Measurements from ENCODE around the gene TMEM101. TPM values are rescaled to one million over a fixed set of nuclear protein-coding genes. Genes with fewer than 3 reads are reported as not detected.

Gene TMEM101
- total and polyA plus RNA-seq, 2 of the 8 experiments (the other 6 are each of a cell fraction or from before 2014, with no cell fraction given): 16.1 to 44.7 TPM

DNA sequence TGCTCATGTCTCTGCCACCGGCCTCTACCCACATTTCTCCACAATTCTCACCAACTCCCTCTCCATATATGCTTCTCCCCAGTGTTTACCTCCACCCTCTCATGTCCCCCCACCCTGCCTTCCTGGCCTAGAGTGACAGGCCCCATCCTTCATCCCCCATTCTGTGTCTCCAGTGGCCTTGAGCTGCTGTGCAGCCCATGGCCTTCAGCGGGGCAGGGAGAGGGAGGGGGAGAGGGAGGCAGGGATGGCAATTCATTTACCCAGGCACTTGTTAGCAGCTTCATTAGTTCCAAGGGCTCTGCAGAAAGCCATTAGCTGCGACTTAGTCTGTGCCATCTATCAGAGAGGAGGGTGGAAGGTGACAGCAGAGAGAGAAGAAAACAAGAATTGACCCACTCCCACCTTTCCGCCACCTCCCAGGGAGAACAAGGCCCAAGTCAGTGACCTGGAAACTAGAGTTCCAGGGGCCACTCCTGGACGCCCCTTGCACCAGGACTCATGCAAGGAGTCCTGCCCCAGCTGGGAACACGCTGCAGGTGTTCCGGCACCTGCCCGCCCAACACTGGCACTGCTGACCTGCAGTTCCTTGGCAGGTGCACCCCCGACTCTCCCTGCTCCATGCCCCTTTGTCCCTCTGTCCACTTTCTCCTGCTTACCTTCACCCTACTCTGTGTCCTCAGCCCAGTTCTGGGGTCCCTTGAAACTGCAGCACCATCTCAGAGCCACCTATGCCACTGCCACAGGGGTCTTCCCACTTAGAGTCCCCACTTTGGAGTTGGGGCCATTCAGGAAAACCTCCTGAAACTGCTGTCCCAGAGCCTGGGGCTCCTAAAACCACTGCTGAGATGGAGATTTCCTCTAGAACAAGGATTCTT lies 37.6 kb downstream of the TMEM101 start:
- Histone ChIP-seq H3K4me2 (ENCODE audit: insufficient read depth in 1 of 2, low read depth in 2 of 2, low read length in 2 of 2) (no peak overlapping the region), H3K27ac (ENCODE audit: low read depth, low read length) (no peak overlapping the region), H3K27me3 (replicated peaks in 1 of 4; ENCODE audit: control insufficient read depth in 3 of 4, extremely low read depth in 1 of 4, insufficient read depth in 3 of 4, low read length in 3 of 4) (no peaks in the 10 kb centered on the region; a peak in 1 of 7 replicates), H2AK5ac (ENCODE audit: low read depth, low read length) (no peak overlapping the region), H2BK120ac (replicated peaks; ENCODE audit: low read depth, low read length) (no peak overlapping the region), H2BK15ac (ENCODE audit: low read length) (no peak overlapping the region), H3K79me1 (ENCODE audit: low read depth, low read length) (no peaks in the 10 kb centered on the region), H4K91ac (replicated peaks; ENCODE audit: insufficient read length, low read length) (no peak overlapping the region), H2BK20ac (ENCODE audit: low read length) (no peak overlapping the region), H3K4me1 (replicated peaks in 1 of 4; ENCODE audit: control insufficient read depth in 3 of 4, insufficient read depth in 4 of 4, low read length in 3 of 4) (no peaks in the 10 kb centered on the region), H4K20me1 (replicated peaks in 1 of 2; ENCODE audit: control insufficient read depth in 1 of 2, insufficient read depth in 2 of 2, low read length in 2 of 2) (no peaks in the 10 kb centered on the region), H4K8ac (ENCODE audit: extremely low read depth, insufficient read depth, low read length) (peak overlapping the region; percentile 25; the same call in 1 of the 2 replicates), H2BK12ac (ENCODE audit: low read depth, low read length) (no peak overlapping the region), H3K36me3 (ENCODE audit: control insufficient read depth in 2 of 4, insufficient read depth in 4 of 4, low read length in 3 of 4) (no peaks in the 10 kb centered on the region), H3K9me3 (ENCODE audit: insufficient read depth in 2 of 2, low read depth in 1 of 2, low read length in 1 of 2) (no peaks in the 10 kb centered on the region), H2BK5ac (ENCODE audit: low read depth, low read length) (no peak overlapping the region), H3K23me2 (ENCODE audit: low read depth, low read length) (no peaks in the 10 kb centered on the region), H3K56ac (replicated peaks; ENCODE audit: insufficient read length, low read depth, low read length) (no peak overlapping the region), H3K14ac (ENCODE audit: insufficient read length) (no peak overlapping the region), H3K4me3 (ENCODE audit: extremely low read depth in 1 of 4, insufficient read depth in 2 of 4, low read depth in 3 of 4, low read length in 4 of 4) (no peak overlapping the region), H4K5ac (ENCODE audit: insufficient read length, low read depth, low read length) (no peak overlapping the region), H3K4ac (replicated peaks; ENCODE audit: insufficient read length, low read depth, low read length) (no peak overlapping the region), H3K79me2 (ENCODE audit: control insufficient read depth in 1 of 2, insufficient read depth in 2 of 2, low read length in 2 of 2) (no peaks in the 10 kb centered on the region), H3K23ac (ENCODE audit: insufficient read length) (no peak overlapping the region), H3K9ac (replicated peaks in 1 of 4; ENCODE audit: extremely low read depth in 1 of 4, low read depth in 3 of 4, low read length in 3 of 4) (no peak overlapping the region), H3K18ac (ENCODE audit: extremely low read depth, low read length) (no peak overlapping the region; the same call in 1 of the 2 replicates), H2AFZ (ENCODE audit: low read length) (no peak overlapping the region)
- ChIA-PET POLR2A (ENCODE audit: partially characterized antibody) (interaction anchor here (0.7 kb wide), 1 partner anchor 33 kb away, joined by 3 read pairs; no protein-coding TSS in a partner anchor), CTCF (ENCODE audit: partially characterized antibody) (no interaction called here)
- DNase-seq (ENCODE audit: low read depth in 1 of 2, low spot score in 2 of 2) (no peak), FAIRE-seq (no peak)
- 77 to 100% methylated on average over 1 to 9 of the region's 9 CpGs for WGBS, 2 experiments (ENCODE audit: extremely low coverage in 1 of 2, insufficient coverage in 1 of 2, insufficient read length in 1 of 2, insufficient replicate concordance in 2 of 2, low coverage in 1 of 2, low lambda C conversion rate in 2 of 2, missing lambda C conversion rate in 1 of 2)
- no peak for TF ChIP-seq POLR2A (IDR thresholded peaks at IDR 0.05; ENCODE audit: control extremely low read depth in 1 of 2, low read depth in 2 of 2, low read length in 2 of 2)
- TF ChIP-seq TBP (IDR thresholded peaks at IDR 0.05; ENCODE audit: low read depth, low read length): no peak
- TF ChIP-seq, protein P1, sequence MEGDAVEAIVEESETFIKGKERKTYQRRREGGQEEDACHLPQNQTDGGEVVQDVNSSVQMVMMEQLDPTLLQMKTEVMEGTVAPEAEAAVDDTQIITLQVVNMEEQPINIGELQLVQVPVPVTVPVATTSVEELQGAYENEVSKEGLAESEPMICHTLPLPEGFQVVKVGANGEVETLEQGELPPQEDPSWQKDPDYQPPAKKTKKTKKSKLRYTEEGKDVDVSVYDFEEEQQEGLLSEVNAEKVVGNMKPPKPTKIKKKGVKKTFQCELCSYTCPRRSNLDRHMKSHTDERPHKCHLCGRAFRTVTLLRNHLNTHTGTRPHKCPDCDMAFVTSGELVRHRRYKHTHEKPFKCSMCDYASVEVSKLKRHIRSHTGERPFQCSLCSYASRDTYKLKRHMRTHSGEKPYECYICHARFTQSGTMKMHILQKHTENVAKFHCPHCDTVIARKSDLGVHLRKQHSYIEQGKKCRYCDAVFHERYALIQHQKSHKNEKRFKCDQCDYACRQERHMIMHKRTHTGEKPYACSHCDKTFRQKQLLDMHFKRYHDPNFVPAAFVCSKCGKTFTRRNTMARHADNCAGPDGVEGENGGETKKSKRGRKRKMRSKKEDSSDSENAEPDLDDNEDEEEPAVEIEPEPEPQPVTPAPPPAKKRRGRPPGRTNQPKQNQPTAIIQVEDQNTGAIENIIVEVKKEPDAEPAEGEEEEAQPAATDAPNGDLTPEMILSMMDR (IDR thresholded peaks at IDR 0.05; ENCODE audit: control extremely low read depth in 1 of 3, insufficient read depth in 1 of 3, low read depth in 1 of 3, low read length in 3 of 3): no peak
- no peak for TF ChIP-seq TAF1 (IDR thresholded peaks at IDR 0.05; ENCODE audit: low read depth, low read length)
- TF ChIP-seq, protein P2, sequence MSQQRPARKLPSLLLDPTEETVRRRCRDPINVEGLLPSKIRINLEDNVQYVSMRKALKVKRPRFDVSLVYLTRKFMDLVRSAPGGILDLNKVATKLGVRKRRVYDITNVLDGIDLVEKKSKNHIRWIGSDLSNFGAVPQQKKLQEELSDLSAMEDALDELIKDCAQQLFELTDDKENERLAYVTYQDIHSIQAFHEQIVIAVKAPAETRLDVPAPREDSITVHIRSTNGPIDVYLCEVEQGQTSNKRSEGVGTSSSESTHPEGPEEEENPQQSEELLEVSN (IDR thresholded peaks at IDR 0.05): no peak
- TF ChIP-seq RNF2 (IDR thresholded peaks at IDR 0.05; ENCODE audit: borderline replicate concordance, low read depth, low read length, missing control alignments, poor library complexity, severe bottlenecking): no peak
- no peak for TF ChIP-seq KDM4A (IDR thresholded peaks at IDR 0.05; ENCODE audit: low read depth, low read length, severe bottlenecking)
- TF ChIP-seq GABPA (IDR thresholded peaks at IDR 0.05; ENCODE audit: borderline replicate concordance, insufficient read depth, low read length): no peak
- no peak for TF ChIP-seq CHD2 (IDR thresholded peaks at IDR 0.05; ENCODE audit: low read length)

Data from H1 (cell line).